Endodermal cell (in vitro differentiated cells): ENCODE results near the gene CFAP61. TPM values are rescaled to one million over a fixed set of nuclear protein-coding genes. Genes with fewer than 3 reads are reported as not detected.

Source experiments
- DNase-seq: peaks from one replicate; pipeline ENCODE4 v3.0.0-alpha.2; 2017
- H3K27ac ChIP-seq: 2 replicates; pipeline ENCODE4 v1.5.1; 2013; ENCODE audit warnings: mild to moderate bottlenecking, low read depth, low read length, moderate library complexity
- H3K27me3 ChIP-seq: 2 replicates; pipeline ENCODE4 v1.6.1; 2013; ENCODE audit warnings: mild to moderate bottlenecking, low read length, moderate library complexity; ENCODE audit not compliant: insufficient read depth, control insufficient read depth, poor library complexity, severe bottlenecking
- H3K36me3 ChIP-seq: 2 replicates; pipeline ENCODE4 v1.7.0; 2013; ENCODE audit warnings: mild to moderate bottlenecking, low read length, moderate library complexity; ENCODE audit not compliant: control insufficient read depth, insufficient read depth
- H3K4me1 ChIP-seq: one replicate; pipeline ENCODE4 v1.7.0; 2013; ENCODE audit warnings: low read length; ENCODE audit not compliant: control insufficient read depth, insufficient read depth
- H3K4me3 ChIP-seq: 2 replicates; pipeline ENCODE4 v1.5.1; 2013; ENCODE audit warnings: mild to moderate bottlenecking, low read length, moderate library complexity
- H3K9ac ChIP-seq: 2 replicates; pipeline ENCODE4 v1.6.1; 2013; ENCODE audit warnings: mild to moderate bottlenecking, low read length, moderate library complexity; ENCODE audit not compliant: poor library complexity, severe bottlenecking; ENCODE audit errors: extremely low read depth
- H3K9me3 ChIP-seq: 2 replicates; pipeline ENCODE4 v1.6.1; 2013; ENCODE audit warnings: mild to moderate bottlenecking, low read length, moderate library complexity; ENCODE audit not compliant: control insufficient read depth
- H3K27ac Mint-ChIP-seq: 2 replicates; pipeline ENCODE4 v1.8.0; 2020; ENCODE audit warnings: mixed read lengths
- H3K27me3 Mint-ChIP-seq: 2 replicates; pipeline ENCODE4 v1.8.0; 2021; ENCODE audit warnings: mild to moderate bottlenecking, mixed read lengths; ENCODE audit not compliant: insufficient read depth
- H3K36me3 Mint-ChIP-seq: 2 replicates; pipeline ENCODE4 v1.8.0; 2020; ENCODE audit warnings: low read depth, mixed read lengths
- H3K4me1 Mint-ChIP-seq: 2 replicates; pipeline ENCODE4 v1.8.0; 2020; ENCODE audit warnings: mixed read lengths
- H3K4me3 Mint-ChIP-seq: 2 replicates; pipeline ENCODE4 v1.8.0; 2020; ENCODE audit warnings: mild to moderate bottlenecking, moderate library complexity, mixed read lengths
- H3K9me3 Mint-ChIP-seq: 2 replicates; pipeline ENCODE4 v1.8.0; 2020; ENCODE audit warnings: mild to moderate bottlenecking, mixed read lengths
- WGBS, 2 experiments: methylation state at CpG; one replicate each; pipeline versions ENCODE4 v1.1.5 to v1.1.7; 2013; ENCODE audit warnings: missing lambda C conversion rate in 2 of 2, mixed read lengths in 1 of 2; ENCODE audit not compliant: insufficient coverage in 1 of 2, insufficient read length in 1 of 2; 5-methylcytosine and 5-hydroxymethylcytosine counted together
- total RNA-seq, 2 donors: library from RNA; stranded (reverse); fragmentation: NEBNext Ultra II Directional in 1 of 2; extraction: Animal tissue kit (Norgen Biotek cat#: 25700) in 1 of 2; gene quantifications; 2 replicates in 1 of 2; 3 replicates in 1 of 2; pipeline ENCODE4 v1.2.1, GENCODE V29; 2021
- TF ChIP-seq, protein P1 (sequence below): fragments of 200-600 bp; sonication (generic); conservative IDR thresholded peaks from 2 replicates; pipeline ENCODE4 v1.5.0; 2021; ENCODE audit warnings: antibody characterized with exemption, mild to moderate bottlenecking

CFAP61 gene
- total RNA-seq, 2 donors from 2014 or later = 0.64 to 0.73 TPM

DNA sequence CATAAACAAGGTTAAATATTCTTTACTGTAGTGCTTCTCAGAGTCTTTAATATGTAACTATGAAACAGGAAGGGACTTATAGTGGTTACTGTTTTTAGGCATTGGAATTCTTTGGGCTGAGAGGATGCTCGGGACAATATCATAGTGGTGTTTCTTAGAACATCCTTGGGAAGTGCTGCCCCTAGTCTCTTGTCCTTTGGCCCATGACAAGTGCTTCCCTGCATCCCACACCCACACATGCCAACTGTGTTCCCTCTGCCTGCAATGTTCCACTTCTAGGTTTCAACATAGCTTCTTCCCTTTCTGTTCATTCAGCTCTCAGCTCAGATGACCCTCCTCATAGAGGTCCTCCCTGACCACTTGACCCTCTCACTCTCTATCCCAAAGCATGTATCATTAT, 37.6 kb downstream of the CFAP61 start:
- TF ChIP-seq, protein P1, sequence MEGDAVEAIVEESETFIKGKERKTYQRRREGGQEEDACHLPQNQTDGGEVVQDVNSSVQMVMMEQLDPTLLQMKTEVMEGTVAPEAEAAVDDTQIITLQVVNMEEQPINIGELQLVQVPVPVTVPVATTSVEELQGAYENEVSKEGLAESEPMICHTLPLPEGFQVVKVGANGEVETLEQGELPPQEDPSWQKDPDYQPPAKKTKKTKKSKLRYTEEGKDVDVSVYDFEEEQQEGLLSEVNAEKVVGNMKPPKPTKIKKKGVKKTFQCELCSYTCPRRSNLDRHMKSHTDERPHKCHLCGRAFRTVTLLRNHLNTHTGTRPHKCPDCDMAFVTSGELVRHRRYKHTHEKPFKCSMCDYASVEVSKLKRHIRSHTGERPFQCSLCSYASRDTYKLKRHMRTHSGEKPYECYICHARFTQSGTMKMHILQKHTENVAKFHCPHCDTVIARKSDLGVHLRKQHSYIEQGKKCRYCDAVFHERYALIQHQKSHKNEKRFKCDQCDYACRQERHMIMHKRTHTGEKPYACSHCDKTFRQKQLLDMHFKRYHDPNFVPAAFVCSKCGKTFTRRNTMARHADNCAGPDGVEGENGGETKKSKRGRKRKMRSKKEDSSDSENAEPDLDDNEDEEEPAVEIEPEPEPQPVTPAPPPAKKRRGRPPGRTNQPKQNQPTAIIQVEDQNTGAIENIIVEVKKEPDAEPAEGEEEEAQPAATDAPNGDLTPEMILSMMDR = no peak
- no peaks in the 10 kb centered on the region for H3K4me1 ChIP-seq
- WGBS, 2 experiments = 90% methylated on average over 1 of the region's 1 CpG; no CpG with 5 or more reads in 1 of the 2 experiments

DNA sequence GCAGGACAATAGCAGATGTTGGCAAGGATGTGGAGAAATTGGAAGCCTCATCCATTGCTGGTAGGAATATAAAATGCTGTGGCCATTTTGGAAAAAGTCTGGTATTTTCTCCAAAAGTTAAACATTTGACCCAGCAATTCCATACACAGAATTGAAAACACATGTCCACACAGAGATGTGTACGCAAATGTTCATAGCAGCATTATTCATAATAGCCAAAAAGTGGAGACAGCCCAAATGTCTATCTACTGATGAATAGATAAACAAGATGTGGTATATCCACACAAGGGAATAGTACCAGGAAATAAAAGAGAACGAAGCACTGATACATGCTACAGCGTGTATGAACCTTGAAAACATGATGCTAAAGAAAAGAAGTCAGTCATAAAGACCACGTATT, 40.5 kb downstream of the CFAP61 start:
- Histone ChIP-seq H3K27me3 (no peaks in the 10 kb centered on the region), H3K9ac (no peak overlapping the region), H3K9me3 (no peaks in the 10 kb centered on the region), H3K27ac (no peak overlapping the region), H3K36me3 (no peaks in the 10 kb centered on the region), H3K4me3 (no peak overlapping the region), H3K4me1 (no peaks in the 10 kb centered on the region)
- no peak for DNase-seq
- no peaks in the 10 kb centered on the region for H3K36me3 Mint-ChIP-seq
- 93 to 94% methylated on average over 4 of the region's 4 CpGs for WGBS, 2 experiments
- no peaks in the 10 kb centered on the region for H3K9me3 Mint-ChIP-seq
- H3K4me3 Mint-ChIP-seq = no peak overlapping the region
- TF ChIP-seq, protein P1 = no peak
- peaks cover 12% of the 10 kb centered on the region for H3K27me3 Mint-ChIP-seq
- H3K27ac Mint-ChIP-seq = no peak overlapping the region
- H3K4me1 Mint-ChIP-seq = peaks cover 4% of the 10 kb centered on the region

More for the DNA sequence above, 37.6 kb downstream of the CFAP61 start:
- Histone ChIP-seq H3K4me3 (no peak overlapping the region), H3K27ac (no peak overlapping the region), H3K27me3 (no peaks in the 10 kb centered on the region), H3K9me3 (no peaks in the 10 kb centered on the region), H3K9ac (no peak overlapping the region), H3K36me3 (no peaks in the 10 kb centered on the region)
- no peaks in the 10 kb centered on the region for H3K36me3 Mint-ChIP-seq
- H3K27ac Mint-ChIP-seq = no peak overlapping the region
- no peak overlapping the region for H3K4me3 Mint-ChIP-seq
- H3K9me3 Mint-ChIP-seq = no peaks in the 10 kb centered on the region
- peaks cover 4% of the 10 kb centered on the region for H3K4me1 Mint-ChIP-seq
- no peak for DNase-seq
- H3K27me3 Mint-ChIP-seq = peaks cover 12% of the 10 kb centered on the region

DNA sequence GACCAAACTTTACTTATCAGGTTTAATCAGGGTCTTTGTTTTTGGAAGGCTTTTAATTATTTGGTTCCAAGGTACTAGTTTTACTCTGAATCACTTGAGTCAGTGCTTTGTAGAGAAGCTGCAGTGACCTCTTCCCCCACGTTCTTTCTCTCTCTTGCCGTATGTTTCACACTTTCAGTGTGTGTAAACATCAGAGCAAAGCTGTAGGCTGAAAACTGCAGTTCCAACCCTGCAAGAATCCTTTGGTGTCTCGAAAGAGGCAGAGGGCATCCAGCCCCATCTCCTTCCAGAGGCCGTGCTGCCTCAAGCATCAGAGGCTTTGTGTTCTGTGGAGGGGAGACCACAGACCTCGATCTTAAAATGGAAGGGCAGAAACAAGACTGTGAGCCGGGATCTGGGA, 42.1 kb downstream of the CFAP61 start:
- Histone ChIP-seq H3K27me3 (no peaks in the 10 kb centered on the region), H3K4me3 (no peak overlapping the region), H3K9me3 (no peaks in the 10 kb centered on the region), H3K4me1 (no peaks in the 10 kb centered on the region), H3K36me3 (no peaks in the 10 kb centered on the region), H3K9ac (no peak overlapping the region), H3K27ac (no peak overlapping the region)
- Mint-ChIP-seq H3K4me1 (peaks cover 4% of the 10 kb centered on the region), H3K27ac (no peak overlapping the region), H3K36me3 (no peaks in the 10 kb centered on the region), H3K4me3 (no peak overlapping the region), H3K27me3 (peaks cover 6% of the 10 kb centered on the region), H3K9me3 (no peaks in the 10 kb centered on the region)
- WGBS, 2 experiments = 86 to 93% methylated on average over 5 to 6 of the region's 6 CpGs
- DNase-seq = no peak
- TF ChIP-seq, protein P1 = no peak
